ENCODE data around the gene RGS12.

The RGS12 gene

GRCh38 chr4:3321295-3321889 is 28.6 kb downstream of the RGS12 start:
- DNase-seq (ENCODE audit: low read depth, low spot score): no peak
- no peak overlapping the region for H3K27ac ChIP-seq

- no peak for DNase-seq (ENCODE audit: low read depth, low spot score)
These were observed 29.3 kb downstream of the RGS12 start for GRCh38 chr4:3322059-3322550.

DNA sequence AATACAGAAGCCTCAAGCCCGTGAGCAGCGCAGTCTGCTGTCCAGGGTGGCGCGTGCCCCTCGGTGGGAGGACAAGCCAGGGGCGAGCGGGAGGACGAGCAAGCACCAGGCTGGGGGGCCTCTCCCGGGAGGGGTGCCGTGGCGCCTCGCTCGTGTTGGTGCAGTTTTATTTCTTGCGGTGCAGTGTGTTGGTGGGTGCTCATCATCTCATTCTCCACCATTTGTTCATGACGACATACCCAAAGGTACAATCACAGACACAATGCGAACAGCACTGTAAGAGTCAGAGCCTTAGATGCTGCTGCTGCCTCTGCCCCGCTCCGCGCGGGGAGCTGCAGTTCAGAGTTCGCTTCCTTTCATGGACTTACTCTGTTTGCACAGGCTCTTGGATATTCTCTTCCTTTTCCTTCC is 30.3 kb downstream of the RGS12 start:
- no peak for DNase-seq (ENCODE audit: low read depth, low spot score)
- no peak overlapping the region for H3K27ac ChIP-seq

More at GRCh38 chr4:3322059-3322550, 29.3 kb downstream of the RGS12 start:
- H3K27ac ChIP-seq: no peak overlapping the region

- DNase-seq (ENCODE audit: low read depth, low spot score): no peak
These were observed 31.4 kb downstream of the RGS12 start for GRCh38 chr4:3324093-3324815.

DNA sequence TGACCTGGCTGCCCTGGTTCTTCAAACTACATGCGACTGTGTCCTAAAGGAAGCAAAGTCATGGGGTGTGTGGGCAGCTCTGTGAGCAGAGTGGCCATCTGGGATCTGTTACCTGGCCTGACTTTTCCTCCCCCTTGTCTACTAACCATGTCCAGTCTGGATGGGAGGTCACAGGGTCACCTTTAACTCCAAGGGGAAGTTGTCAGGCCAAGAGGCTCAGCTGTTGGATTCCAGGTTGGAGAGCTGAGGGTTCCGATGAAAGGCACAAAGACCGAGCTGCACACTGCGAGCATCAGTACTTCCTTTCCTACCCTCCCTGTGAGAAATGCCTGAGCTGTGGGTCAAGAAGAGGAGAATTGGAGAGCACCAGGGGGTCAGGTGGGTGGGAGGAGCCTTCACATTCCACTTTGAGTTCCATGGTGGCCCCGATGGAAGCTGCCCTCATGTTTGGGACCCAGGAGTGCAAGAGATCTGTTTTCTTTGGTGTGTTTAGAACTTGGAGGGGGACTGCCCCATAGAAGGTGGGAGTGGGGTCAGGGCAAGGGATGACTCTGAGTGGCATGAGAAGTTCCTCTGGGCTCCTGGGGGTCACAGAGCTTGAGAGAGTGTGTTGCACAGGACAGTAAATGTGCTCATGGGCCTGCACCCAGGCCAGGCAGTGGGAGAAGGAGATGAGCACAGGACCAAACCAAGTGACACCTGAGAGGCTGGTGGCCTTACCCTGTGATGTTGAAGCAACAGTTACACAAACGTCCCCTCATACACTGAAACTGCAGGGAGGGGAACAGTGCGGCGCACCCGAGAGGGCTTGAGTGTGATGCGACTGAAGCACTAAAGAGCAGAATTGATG is 36.2 kb downstream of the RGS12 start:
- DNase-seq (ENCODE audit: low read depth, low spot score): no peak
- no peak overlapping the region for H3K27ac ChIP-seq

More at GRCh38 chr4:3324093-3324815, 31.4 kb downstream of the RGS12 start:
- no peak overlapping the region for H3K27ac ChIP-seq

DNA sequence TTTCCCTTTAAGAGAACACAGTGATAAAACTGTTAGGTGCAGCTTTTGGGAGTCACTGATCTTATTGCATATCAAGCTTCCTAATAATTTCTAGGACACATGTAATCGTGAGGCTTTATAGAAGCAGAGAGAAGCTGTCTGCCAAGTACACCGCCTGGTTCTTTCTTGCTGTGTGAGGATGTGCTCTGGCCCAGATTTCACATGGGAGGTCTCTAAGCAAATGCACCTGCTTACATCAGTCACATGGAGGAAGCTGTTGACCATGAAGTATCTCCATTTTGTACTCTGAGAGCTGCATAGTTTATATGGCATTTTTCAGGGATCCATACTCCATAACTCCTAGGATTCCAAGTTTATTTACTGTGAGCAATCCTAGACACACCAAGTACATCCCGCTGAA is 37.1 kb downstream of the RGS12 start:
- no peak for DNase-seq (ENCODE audit: low read depth, low spot score)
- no peak overlapping the region for H3K27ac ChIP-seq

DNA sequence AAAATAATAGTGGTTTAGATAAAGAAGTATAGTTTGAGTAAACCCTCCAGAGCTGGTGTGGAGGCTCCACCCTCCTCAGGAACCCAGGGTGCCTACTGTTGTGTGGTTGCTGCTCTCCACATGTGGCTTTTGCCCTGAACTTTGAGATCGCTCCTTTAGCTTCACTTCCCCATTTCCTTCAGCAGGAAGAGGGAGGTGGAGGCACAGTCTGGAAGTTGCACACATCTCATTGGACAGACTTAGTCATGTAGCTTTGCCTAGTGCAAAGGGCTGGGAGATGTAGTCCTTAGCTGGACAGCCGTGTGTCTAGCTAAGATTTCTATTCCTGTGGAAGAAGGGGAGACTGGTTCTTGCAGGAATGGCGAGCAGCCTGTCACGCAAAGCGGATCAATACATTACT is 37.9 kb downstream of the RGS12 start:
- H3K27ac ChIP-seq: no peak overlapping the region
- DNase-seq (ENCODE audit: low read depth, low spot score): no peak

DNA sequence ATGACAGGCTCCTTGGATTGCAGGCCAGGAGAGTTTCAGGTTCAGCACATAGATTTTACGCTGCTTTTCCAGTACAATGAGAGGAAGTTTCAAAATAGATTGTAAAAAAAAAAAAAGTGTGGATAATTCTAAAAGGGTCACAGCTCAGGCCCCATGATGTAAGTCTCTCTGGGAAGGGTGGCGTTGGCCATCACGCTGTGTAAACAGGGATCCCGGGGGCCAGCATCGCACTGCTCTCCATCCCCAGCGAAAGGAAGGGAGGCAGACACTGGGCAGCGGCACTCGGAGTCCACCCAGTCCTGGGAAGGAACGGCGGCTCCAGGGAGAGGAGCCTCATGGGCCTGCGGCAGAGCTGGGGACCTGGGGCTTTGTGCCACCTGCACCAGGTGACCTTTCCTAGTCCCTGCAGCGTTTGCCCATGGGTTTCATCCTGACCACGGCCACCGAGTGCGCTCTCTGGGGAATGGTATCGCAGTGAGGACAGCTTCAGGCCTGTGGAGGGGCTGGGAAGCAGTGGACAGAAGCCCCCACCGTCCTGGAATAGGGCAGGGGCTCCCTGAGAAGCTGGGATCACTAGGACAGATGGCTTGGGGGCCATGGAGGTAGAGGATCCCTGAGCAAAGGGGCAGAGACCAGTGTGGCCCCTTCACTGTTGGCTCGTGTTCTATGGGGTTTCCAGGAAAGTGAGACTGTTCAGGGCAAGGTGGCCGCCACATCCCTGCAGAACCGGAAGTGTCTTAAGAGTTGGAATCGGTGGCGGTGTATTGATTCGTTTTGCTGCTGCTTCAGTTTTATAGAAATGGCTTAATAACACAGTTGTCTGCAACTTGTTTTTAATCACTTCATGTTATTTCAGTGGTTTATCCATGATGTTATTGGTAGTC is 38.9 kb downstream of the RGS12 start:
- no peak for DNase-seq (ENCODE audit: low read depth, low spot score)
- H3K27ac ChIP-seq: no peak overlapping the region

- no peak overlapping the region for H3K27ac ChIP-seq
- DNase-seq (ENCODE audit: low read depth, low spot score): no peak
These were observed 39.7 kb downstream of the RGS12 start for GRCh38 chr4:3332498-3332897.

- no peak overlapping the region for H3K27ac ChIP-seq
These were observed 41.5 kb downstream of the RGS12 start for GRCh38 chr4:3334316-3334715.

DNA sequence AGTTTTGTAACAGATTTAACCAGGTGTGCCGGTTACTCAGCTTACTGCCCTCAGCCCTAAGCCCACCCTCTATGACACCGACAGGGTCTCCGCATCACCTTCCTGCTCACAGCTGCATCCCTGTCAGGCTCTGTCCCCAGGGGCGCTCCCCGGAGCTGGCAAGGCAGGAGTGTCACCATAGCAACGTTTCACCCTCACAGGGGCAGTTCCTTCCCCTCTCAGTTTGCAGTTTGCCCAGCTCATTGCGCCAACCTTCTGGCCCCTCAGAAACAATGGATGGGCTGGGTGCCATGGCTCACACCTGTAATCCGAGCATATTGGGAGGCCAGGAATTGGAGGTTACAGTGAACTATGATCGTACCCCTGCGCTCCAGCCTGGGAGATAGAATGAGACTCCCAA is 42.6 kb downstream of the RGS12 start:
- H3K27ac ChIP-seq: no peak overlapping the region
- DNase-seq (ENCODE audit: low read depth, low spot score): no peak

More at GRCh38 chr4:3334316-3334715, 41.5 kb downstream of the RGS12 start:
- DNase-seq (ENCODE audit: low read depth, low spot score): no peak

GRCh38 chr4:3335982-3336381 is 43.2 kb downstream of the RGS12 start:
- no peak overlapping the region for H3K27ac ChIP-seq
- DNase-seq (ENCODE audit: low read depth, low spot score): no peak

DNA sequence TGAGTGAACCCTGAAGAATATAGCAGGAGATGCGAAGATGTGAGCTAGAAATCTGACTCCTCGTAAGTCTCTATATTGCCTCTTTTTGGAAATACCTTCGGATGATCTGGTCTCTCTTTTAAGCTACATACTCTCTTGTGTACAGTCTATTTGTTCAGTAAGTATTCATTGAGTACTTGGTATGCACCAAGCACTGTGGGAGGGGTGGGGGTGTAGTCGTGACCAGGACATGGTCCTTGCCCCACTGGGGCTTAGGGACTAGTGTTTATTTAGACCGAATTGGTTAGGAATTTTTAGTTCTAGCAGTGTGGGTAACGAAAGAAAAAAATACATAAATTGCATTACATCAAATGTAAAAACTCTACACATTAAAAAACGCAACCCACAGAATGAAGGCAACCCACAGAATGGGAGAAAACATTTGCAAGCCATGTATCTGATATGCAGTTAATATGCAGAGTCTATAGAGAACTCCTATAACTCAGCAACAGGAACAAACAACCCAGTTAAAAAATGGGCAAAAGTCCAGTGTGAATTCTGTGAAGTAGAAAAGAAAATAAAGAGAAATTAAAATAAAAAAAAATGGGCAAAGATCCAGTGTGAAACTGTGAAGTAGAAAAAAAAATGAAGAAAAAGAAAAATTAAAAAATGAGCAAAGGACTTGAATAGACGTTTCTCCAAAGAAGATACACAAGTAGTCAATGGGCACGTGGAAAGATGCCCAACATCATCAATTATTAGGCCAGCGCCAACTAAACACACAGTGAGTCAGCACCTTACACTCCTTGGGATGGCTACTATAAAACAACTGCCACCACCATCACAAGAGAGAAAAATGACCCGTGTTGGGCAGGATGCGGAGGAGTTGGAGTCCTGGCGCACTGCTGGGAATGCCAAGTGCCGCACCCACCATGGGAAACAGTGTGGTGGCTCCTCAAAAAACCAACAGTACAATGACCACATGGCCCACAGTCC is 43.8 kb downstream of the RGS12 start:
- no peak overlapping the region for H3K27ac ChIP-seq
- DNase-seq (ENCODE audit: low read depth, low spot score): no peak

DNA sequence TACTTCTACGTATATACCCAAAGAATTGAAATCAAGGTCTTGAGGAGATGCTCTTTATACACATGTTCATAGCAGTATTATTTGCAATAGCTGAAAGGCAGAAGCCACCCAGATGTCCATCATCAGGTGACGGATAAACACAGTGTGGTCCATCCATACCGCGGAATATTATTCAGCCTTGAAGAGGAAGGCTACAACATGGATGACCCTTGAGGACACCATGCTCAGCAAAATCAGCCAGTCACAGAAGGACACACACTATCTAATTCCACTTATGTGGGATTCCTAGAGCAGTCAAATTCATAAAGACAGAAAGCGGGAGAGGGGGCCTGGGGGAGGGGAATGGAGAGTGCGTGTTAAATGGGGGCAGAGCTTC is 44.5 kb downstream of the RGS12 start:
- no peak for DNase-seq (ENCODE audit: low read depth, low spot score)
- H3K27ac ChIP-seq: no peak overlapping the region

GRCh38 chr4:3337811-3338210 is 45.0 kb downstream of the RGS12 start:
- H3K27ac ChIP-seq: no peak overlapping the region
- no peak for DNase-seq (ENCODE audit: low read depth, low spot score)

GRCh38 chr4:3338321-3338838 is 45.6 kb downstream of the RGS12 start:
- no peak for DNase-seq (ENCODE audit: low read depth, low spot score)
- no peak overlapping the region for H3K27ac ChIP-seq

GRCh38 chr4:3338976-3339531 is 46.2 kb downstream of the RGS12 start:
- no peak for DNase-seq (ENCODE audit: low read depth, low spot score)
- no peak overlapping the region for H3K27ac ChIP-seq

- no peak overlapping the region for H3K27ac ChIP-seq
- no peak for DNase-seq (ENCODE audit: low read depth, low spot score)
These were observed 46.8 kb downstream of the RGS12 start for GRCh38 chr4:3339577-3339976.
